Measurements from ENCODE around the gene CYTIP. TPM values are rescaled to one million over a fixed set of nuclear protein-coding genes. Genes with fewer than 3 reads are reported as not detected.

Gene CYTIP
- total RNA-seq (3.7 and 4.0 TPM in 2 replicates), polyA plus RNA-seq (0.28 and 1.6 TPM in 2 replicates)

DNA sequence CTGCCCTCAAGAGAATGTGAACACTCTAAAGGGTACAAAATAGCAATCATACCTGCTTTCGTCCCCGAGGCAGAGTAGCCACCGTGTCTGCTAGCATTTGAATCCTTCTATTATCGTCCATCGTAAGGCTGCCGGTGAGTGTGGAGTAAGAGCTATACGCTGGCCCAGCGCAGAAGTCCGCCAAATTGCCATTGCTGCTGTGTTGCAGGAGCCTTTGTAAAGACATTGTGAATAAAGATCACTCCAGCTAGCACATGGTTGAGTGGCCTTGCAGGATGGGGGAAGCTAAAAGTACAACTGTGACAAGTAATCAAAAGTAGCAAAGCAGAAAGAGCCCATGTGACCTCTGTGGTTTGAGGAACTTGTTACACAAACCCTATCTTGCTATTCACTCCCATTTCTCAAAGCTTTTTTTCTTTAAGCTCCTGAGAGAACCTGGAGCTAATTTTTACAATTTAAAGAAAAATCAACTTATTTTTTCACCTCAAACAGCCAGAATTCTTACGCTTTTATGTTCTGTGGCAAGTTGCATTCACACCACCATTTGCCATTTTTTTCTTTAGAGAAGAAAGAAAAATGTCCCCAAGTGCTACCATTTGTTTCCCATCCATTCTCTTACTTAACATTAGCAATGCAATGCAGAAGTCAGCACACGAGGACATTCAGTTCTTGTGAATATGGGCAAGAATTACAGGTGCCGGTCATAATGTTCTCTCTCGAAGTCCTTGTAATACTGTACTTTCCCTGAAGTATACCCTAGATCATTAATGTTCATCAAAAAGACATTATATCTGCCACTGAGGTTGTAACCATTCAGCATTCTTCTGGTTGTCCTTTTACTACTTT, at the start of gene CYTIP:
TSS of gene CYTIP (minus strand) at position 295 of the 846 bp plus-strand sequence. CDS start at position 226, 69 bp downstream.
- no peaks in the 10 kb centered on the region for H3K79me2 ChIP-seq
- 93% methylated on average over 13 of the region's 13 CpGs for WGBS (ENCODE audit: low lambda C conversion rate, missing lambda C conversion rate)
- H3K27me3 ChIP-seq = no peaks in the 10 kb centered on the region
- H3K9me3 ChIP-seq (ENCODE audit: low read depth) = no peaks in the 10 kb centered on the region
- no peaks in the 10 kb centered on the region for H3K36me3 ChIP-seq (replicated peaks; ENCODE audit: insufficient read depth, low read depth)
- no peak within 1 kb of the TSS for H3K4me3 ChIP-seq
- H3K4me2 ChIP-seq = no peak within 1 kb of the TSS
- no peaks in the 10 kb centered on the region for H3K9me2 ChIP-seq (replicated peaks; ENCODE audit: insufficient read depth)
- no peaks in the 10 kb centered on the region for H4K20me1 ChIP-seq (ENCODE audit: insufficient read depth, poor library complexity, severe bottlenecking)
- H2AFZ ChIP-seq = no peak within 1 kb of the TSS
- no peak for DNase-seq (ENCODE audit: low spot score)
- H3K4me1 ChIP-seq (ENCODE audit: insufficient read depth) = peaks cover 6% of the 10 kb centered on the region
- H3K27ac ChIP-seq = no peak within 1 kb of the TSS
- TF ChIP-seq EZH2 (IDR thresholded peaks at IDR 0.05; ENCODE audit: borderline replicate concordance) (no peak), EZH2phosphoT487 (IDR thresholded peaks at IDR 0.05; ENCODE audit: low read depth, severe bottlenecking, unreplicated experiment) (no peak)

DNA sequence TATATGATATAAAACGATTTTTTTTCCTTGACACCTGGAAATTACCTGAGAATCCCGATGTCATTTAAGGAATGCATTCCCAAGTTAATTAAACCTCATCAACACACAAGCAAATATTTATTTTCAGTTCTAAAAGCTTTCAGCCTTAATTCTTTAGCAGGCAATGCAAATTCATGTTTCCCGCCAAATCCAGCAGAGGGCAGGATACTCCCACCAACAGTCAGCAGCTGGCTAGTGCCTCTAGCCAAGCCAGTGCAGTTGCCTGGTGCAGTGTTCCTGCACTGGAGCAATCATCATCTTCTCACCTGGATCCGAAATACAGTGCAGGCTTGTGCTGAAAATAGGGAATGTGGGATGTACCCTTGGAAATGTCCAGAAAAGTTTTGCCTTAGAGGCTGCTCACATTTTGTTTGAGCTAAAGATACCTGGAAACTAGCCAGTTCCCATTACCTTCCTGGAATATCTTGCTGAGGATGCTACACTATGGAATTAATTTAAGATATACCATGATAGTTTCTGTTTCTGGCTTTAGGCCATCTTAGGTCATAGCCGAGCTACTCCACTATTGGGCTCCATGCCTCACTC, 48.4 kb upstream of the CYTIP start:
- H3K4me2 ChIP-seq = no peak overlapping the region
- no peak overlapping the region for H2AFZ ChIP-seq
- H4K20me1 ChIP-seq (ENCODE audit: insufficient read depth, poor library complexity, severe bottlenecking) = no peaks in the 10 kb centered on the region
- DNase-seq (ENCODE audit: low spot score) = peak; percentile 79
- no peaks in the 10 kb centered on the region for H3K36me3 ChIP-seq (replicated peaks; ENCODE audit: insufficient read depth, low read depth)
- H3K27me3 ChIP-seq = no peaks in the 10 kb centered on the region
- TF ChIP-seq, protein P1, sequence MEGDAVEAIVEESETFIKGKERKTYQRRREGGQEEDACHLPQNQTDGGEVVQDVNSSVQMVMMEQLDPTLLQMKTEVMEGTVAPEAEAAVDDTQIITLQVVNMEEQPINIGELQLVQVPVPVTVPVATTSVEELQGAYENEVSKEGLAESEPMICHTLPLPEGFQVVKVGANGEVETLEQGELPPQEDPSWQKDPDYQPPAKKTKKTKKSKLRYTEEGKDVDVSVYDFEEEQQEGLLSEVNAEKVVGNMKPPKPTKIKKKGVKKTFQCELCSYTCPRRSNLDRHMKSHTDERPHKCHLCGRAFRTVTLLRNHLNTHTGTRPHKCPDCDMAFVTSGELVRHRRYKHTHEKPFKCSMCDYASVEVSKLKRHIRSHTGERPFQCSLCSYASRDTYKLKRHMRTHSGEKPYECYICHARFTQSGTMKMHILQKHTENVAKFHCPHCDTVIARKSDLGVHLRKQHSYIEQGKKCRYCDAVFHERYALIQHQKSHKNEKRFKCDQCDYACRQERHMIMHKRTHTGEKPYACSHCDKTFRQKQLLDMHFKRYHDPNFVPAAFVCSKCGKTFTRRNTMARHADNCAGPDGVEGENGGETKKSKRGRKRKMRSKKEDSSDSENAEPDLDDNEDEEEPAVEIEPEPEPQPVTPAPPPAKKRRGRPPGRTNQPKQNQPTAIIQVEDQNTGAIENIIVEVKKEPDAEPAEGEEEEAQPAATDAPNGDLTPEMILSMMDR (IDR thresholded peaks at IDR 0.05; ENCODE audit: poor library complexity) = peak; percentile 72
- no peak for TF ChIP-seq EZH2phosphoT487 (IDR thresholded peaks at IDR 0.05; ENCODE audit: low read depth, severe bottlenecking, unreplicated experiment)
- no peak for TF ChIP-seq EZH2 (IDR thresholded peaks at IDR 0.05; ENCODE audit: borderline replicate concordance)
- H3K4me1 ChIP-seq (ENCODE audit: insufficient read depth) = no peaks in the 10 kb centered on the region
- H3K4me3 ChIP-seq = no peak overlapping the region
- H3K79me2 ChIP-seq = no peaks in the 10 kb centered on the region
- WGBS (ENCODE audit: low lambda C conversion rate, missing lambda C conversion rate) = 13% methylated on average over 5 of the region's 5 CpGs
- no peaks in the 10 kb centered on the region for H3K9me2 ChIP-seq (replicated peaks; ENCODE audit: insufficient read depth)
- H3K27ac ChIP-seq = no peak overlapping the region
- no peaks in the 10 kb centered on the region for H3K9me3 ChIP-seq (ENCODE audit: low read depth)

DNA sequence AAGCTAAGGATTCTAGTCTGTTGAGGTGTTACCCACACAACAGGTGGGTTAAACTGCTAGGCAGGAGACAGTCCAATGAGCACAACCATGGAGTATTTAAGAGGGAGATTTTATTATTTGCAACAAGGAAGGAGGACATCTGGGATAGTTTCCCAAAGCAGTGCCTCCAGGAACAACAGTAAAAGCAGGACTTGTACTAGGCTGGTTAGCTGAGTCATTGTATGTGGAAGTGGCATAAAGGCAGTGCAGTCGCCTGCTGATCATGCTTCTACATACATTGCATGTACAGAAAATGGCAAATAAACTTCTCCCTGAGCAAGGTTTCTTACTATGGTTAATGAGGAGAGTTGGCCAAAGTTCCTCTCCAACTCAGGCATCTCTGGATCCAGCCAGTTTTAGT, 46.1 kb upstream of the CYTIP start:
- H3K27me3 ChIP-seq = no peaks in the 10 kb centered on the region
- no peak overlapping the region for H2AFZ ChIP-seq
- no peak overlapping the region for H3K27ac ChIP-seq
- H3K9me2 ChIP-seq (replicated peaks; ENCODE audit: insufficient read depth) = no peaks in the 10 kb centered on the region
- H3K4me2 ChIP-seq = no peak overlapping the region
- TF ChIP-seq, protein P1 (IDR thresholded peaks at IDR 0.05; ENCODE audit: poor library complexity) = no peak
- TF ChIP-seq EZH2phosphoT487 (IDR thresholded peaks at IDR 0.05; ENCODE audit: low read depth, severe bottlenecking, unreplicated experiment) (no peak), EZH2 (IDR thresholded peaks at IDR 0.05; ENCODE audit: borderline replicate concordance) (no peak)
- no peak for DNase-seq (ENCODE audit: low spot score)
- no peak overlapping the region for H3K4me3 ChIP-seq
- no peaks in the 10 kb centered on the region for H4K20me1 ChIP-seq (ENCODE audit: insufficient read depth, poor library complexity, severe bottlenecking)
- no peaks in the 10 kb centered on the region for H3K79me2 ChIP-seq
- no peaks in the 10 kb centered on the region for H3K36me3 ChIP-seq (replicated peaks; ENCODE audit: insufficient read depth, low read depth)
- no peaks in the 10 kb centered on the region for H3K9me3 ChIP-seq (ENCODE audit: low read depth)
- 50% methylated on average over 1 of the region's 1 CpG for WGBS (ENCODE audit: low lambda C conversion rate, missing lambda C conversion rate)
- H3K4me1 ChIP-seq (ENCODE audit: insufficient read depth) = peaks cover 6% of the 10 kb centered on the region

DNA sequence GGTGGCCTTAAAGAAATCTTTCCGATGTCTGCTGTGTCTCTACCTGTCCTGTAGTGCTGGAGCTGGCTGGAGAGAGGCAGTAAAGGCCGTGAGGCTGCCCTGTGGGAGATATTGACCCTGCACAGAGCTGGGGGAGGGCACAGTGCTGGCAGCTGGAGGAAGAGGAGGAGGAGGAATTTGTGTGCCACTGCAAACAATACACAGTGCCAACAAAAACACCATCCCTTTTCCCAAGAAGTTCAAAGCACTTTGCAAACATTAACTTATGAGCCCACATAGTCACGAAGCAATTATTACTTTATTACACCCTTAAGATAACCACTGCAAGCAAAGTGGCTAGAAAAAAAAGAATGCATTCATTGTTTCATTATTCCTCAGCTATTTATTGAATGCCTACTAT, 45.0 kb upstream of the CYTIP start:
- no peak overlapping the region for H2AFZ ChIP-seq
- DNase-seq (ENCODE audit: low spot score) = no peak
- no peaks in the 10 kb centered on the region for H4K20me1 ChIP-seq (ENCODE audit: insufficient read depth, poor library complexity, severe bottlenecking)
- no peaks in the 10 kb centered on the region for H3K9me3 ChIP-seq (ENCODE audit: low read depth)
- peak overlapping the region; percentile 71 for H3K27ac ChIP-seq
- H3K79me2 ChIP-seq = no peaks in the 10 kb centered on the region
- TF ChIP-seq EZH2phosphoT487 (IDR thresholded peaks at IDR 0.05; ENCODE audit: low read depth, severe bottlenecking, unreplicated experiment) (no peak), EZH2 (IDR thresholded peaks at IDR 0.05; ENCODE audit: borderline replicate concordance) (no peak)
- TF ChIP-seq, protein P1 (IDR thresholded peaks at IDR 0.05; ENCODE audit: poor library complexity) = no peak
- H3K4me2 ChIP-seq = peak overlapping the region; percentile 54
- peaks cover 6% of the 10 kb centered on the region for H3K4me1 ChIP-seq (ENCODE audit: insufficient read depth)
- H3K9me2 ChIP-seq (replicated peaks; ENCODE audit: insufficient read depth) = no peaks in the 10 kb centered on the region
- H3K27me3 ChIP-seq = no peaks in the 10 kb centered on the region
- 59% methylated on average over 3 of the region's 3 CpGs for WGBS (ENCODE audit: low lambda C conversion rate, missing lambda C conversion rate)
- no peaks in the 10 kb centered on the region for H3K36me3 ChIP-seq (replicated peaks; ENCODE audit: insufficient read depth, low read depth)
- H3K4me3 ChIP-seq = no peak overlapping the region
